Measurements from ENCODE around the gene COL9A2. TPM values are rescaled to one million over a fixed set of nuclear protein-coding genes. Genes with fewer than 3 reads are reported as not detected.

The COL9A2 gene
- total RNA-seq, 1 donor from 2014 or later, result 0.27 TPM

- intact Hi-C loops (cut with micrococcal nuclease), result no loop called here
- no peak overlapping the region for H3K27ac ChIP-seq (replicated peaks)
- DNase-seq, result no peak
- no peaks in the 10 kb centered on the region for H3K9me3 ChIP-seq (replicated peaks)
- no peak overlapping the region for H3K4me3 ChIP-seq
- TF ChIP-seq CTCF (IDR thresholded peaks at IDR 0.05; ENCODE audit: borderline replicate concordance), result peak; percentile 29
- H3K36me3 ChIP-seq, result no peaks in the 10 kb centered on the region
- H3K27me3 ChIP-seq (ENCODE audit: low read depth), result peaks cover 20% of the 10 kb centered on the region
- H3K4me1 ChIP-seq, result peaks cover 7% of the 10 kb centered on the region
These were observed 11.6 kb downstream of the COL9A2 start for GRCh38 chr1:40305451-40305850.

GRCh38 chr1:40303790-40304189 is 13.3 kb downstream of the COL9A2 start:
- no peaks in the 10 kb centered on the region for H3K36me3 ChIP-seq
- peak overlapping the region; percentile 23 for H3K4me3 ChIP-seq
- H3K4me1 ChIP-seq, result peaks cover 7% of the 10 kb centered on the region
- H3K27me3 ChIP-seq (ENCODE audit: low read depth), result peaks cover 20% of the 10 kb centered on the region
- no peak for DNase-seq
- no peak for TF ChIP-seq CTCF (IDR thresholded peaks at IDR 0.05; ENCODE audit: borderline replicate concordance)
- no peak overlapping the region for H3K27ac ChIP-seq (replicated peaks)
- intact Hi-C loops (cut with micrococcal nuclease), result no loop called here
- H3K9me3 ChIP-seq (replicated peaks), result no peaks in the 10 kb centered on the region

GRCh38 chr1:40303051-40303771 is 13.9 kb downstream of the COL9A2 start:
- no peaks in the 10 kb centered on the region for H3K36me3 ChIP-seq
- no peaks in the 10 kb centered on the region for H3K9me3 ChIP-seq (replicated peaks)
- peak overlapping the region; percentile 23 for H3K4me3 ChIP-seq
- intact Hi-C loops (cut with micrococcal nuclease), result no loop called here
- no peak overlapping the region for H3K27ac ChIP-seq (replicated peaks)
- TF ChIP-seq CTCF (IDR thresholded peaks at IDR 0.05; ENCODE audit: borderline replicate concordance), result no peak
- H3K27me3 ChIP-seq (ENCODE audit: low read depth), result peaks cover 20% of the 10 kb centered on the region
- no peak for DNase-seq
- peaks cover 2% of the 10 kb centered on the region for H3K4me1 ChIP-seq

GRCh38 chr1:40302475-40302874 is 14.6 kb downstream of the COL9A2 start:
- intact Hi-C loops (cut with micrococcal nuclease), result no loop called here
- no peak overlapping the region for H3K27ac ChIP-seq (replicated peaks)
- DNase-seq, result no peak
- H3K27me3 ChIP-seq (ENCODE audit: low read depth), result peaks cover 20% of the 10 kb centered on the region
- H3K9me3 ChIP-seq (replicated peaks), result no peaks in the 10 kb centered on the region
- no peaks in the 10 kb centered on the region for H3K4me1 ChIP-seq
- no peaks in the 10 kb centered on the region for H3K36me3 ChIP-seq
- H3K4me3 ChIP-seq, result no peak overlapping the region
- no peak for TF ChIP-seq CTCF (IDR thresholded peaks at IDR 0.05; ENCODE audit: borderline replicate concordance)

GRCh38 chr1:40301541-40302299 is 15.4 kb downstream of the COL9A2 start:
- Histone ChIP-seq H3K27ac (replicated peaks) (no peak overlapping the region), H3K4me1 (no peaks in the 10 kb centered on the region), H3K4me3 (no peak overlapping the region), H3K36me3 (no peaks in the 10 kb centered on the region), H3K9me3 (replicated peaks) (no peaks in the 10 kb centered on the region), H3K27me3 (ENCODE audit: low read depth) (peaks cover 20% of the 10 kb centered on the region)
- intact Hi-C loops (cut with micrococcal nuclease), result no loop called here
- no peak for DNase-seq
- TF ChIP-seq CTCF (IDR thresholded peaks at IDR 0.05; ENCODE audit: borderline replicate concordance), result no peak

Data from left ventricle myocardium inferior (tissue), 1 donor.